ENCODE data around the gene PWWP2B.

The PWWP2B gene

DNA sequence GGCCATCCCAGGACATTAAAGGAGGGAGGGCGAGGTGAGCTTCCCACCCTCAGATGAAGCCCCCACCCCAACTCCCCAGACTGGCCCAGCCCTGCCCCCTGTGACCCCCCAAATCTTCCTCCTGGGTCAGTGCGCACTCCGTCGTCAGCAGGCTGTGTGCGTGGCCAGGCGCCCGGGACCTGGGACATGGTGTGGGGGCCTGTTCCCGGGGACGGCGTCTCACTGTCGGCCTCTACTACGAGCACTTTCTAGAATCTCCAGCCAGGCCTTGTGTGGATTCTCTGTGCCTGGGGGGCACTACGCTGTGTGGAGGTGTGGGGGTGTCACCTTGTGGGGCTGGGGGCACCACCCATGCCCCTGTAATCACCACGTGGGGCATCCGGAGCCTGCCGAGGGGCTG is 9.8 kb downstream of the PWWP2B start:
- no peaks in the 10 kb centered on the region for H3K4me1 ChIP-seq
- H3K36me3 ChIP-seq (replicated peaks) = peaks cover 23% of the 10 kb centered on the region
- in situ Hi-C loops (cut with MboI; ENCODE audit: low sequenced_read_pairs) = no loop called here

DNA sequence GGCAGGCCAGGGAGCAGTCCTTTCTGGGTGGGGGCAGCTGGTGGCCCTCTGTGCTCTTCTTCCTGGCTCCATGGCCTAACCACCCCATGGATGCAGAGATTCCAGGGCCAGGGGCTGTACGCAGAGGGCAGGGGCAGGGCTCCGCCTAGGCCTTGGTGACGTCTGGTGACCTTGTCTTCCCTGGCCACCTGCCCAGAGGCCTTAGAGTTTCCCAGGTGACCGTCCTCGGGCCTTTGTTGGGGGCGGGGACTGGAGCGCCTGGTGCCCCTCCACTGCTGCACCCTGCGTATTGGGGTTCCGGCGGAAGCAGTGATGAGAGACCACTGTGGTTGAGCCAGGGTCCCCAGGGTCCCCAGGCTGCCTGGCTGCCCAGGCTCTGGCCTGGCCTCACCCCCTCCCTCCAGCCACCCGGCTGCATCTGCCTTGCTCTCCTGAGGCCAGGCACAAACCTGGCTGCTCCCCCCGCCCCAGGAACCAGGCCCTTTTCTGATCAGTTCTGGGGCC is 10.3 kb downstream of the PWWP2B start:
- Histone ChIP-seq H3K4me3 (no peak overlapping the region), H3K9me3 (no peaks in the 10 kb centered on the region), H3K27me3 (ENCODE audit: low read depth) (no peaks in the 10 kb centered on the region), H3K36me3 (replicated peaks) (peaks cover 23% of the 10 kb centered on the region), H3K4me1 (no peaks in the 10 kb centered on the region)
- DNase-seq (ENCODE audit: low spot score in 2 of 2) = no peak
- in situ Hi-C loops (cut with MboI; ENCODE audit: low sequenced_read_pairs) = no loop called here

More for the DNA sequence above, 9.8 kb downstream of the PWWP2B start:
- Histone ChIP-seq H3K4me3 (no peak overlapping the region), H3K9me3 (no peaks in the 10 kb centered on the region), H3K27me3 (ENCODE audit: low read depth) (no peaks in the 10 kb centered on the region)
- DNase-seq (ENCODE audit: low spot score in 2 of 2) = no peak

GRCh38 chr10:132407846-132408278 is 10.9 kb downstream of the PWWP2B start:
- no peak overlapping the region for H3K4me3 ChIP-seq
- H3K27me3 ChIP-seq (ENCODE audit: low read depth) = no peaks in the 10 kb centered on the region
- H3K9me3 ChIP-seq = no peaks in the 10 kb centered on the region
- H3K4me1 ChIP-seq = no peaks in the 10 kb centered on the region
- in situ Hi-C loops (cut with MboI; ENCODE audit: low sequenced_read_pairs) = no loop called here
- H3K36me3 ChIP-seq (replicated peaks) = peaks cover 23% of the 10 kb centered on the region
- no peak for DNase-seq (ENCODE audit: low spot score in 2 of 2)

DNA sequence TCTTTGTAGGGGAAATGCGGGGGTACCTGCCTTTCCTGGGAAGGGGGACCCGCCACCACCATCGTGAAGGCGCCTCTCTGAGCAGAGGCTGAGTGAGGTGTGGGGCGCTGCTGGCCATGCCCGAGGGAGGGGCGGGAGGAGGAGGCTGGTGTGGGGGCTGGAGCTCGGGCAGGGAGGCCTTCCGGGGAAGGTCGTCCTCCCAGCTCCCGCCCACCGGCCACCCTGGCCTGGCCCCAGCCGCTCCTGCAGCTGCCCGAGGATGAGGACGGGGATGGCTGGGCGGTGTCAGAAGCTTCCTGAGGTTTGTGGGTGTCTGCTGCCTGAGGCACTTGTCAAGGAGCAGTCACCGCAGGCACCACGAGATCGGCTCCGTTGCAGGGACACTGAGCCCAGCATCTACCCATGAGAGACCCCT is 11.4 kb downstream of the PWWP2B start:
- H3K9me3 ChIP-seq = no peaks in the 10 kb centered on the region
- no peak overlapping the region for H3K4me3 ChIP-seq
- in situ Hi-C loops (cut with MboI; ENCODE audit: low sequenced_read_pairs) = no loop called here
- DNase-seq (ENCODE audit: low spot score in 2 of 2) = no peak
- no peaks in the 10 kb centered on the region; the same call in 1 of the 2 replicates for H3K4me1 ChIP-seq
- H3K27me3 ChIP-seq (ENCODE audit: low read depth) = no peaks in the 10 kb centered on the region
- H3K36me3 ChIP-seq (replicated peaks) = peaks cover 23% of the 10 kb centered on the region

- in situ Hi-C loops (cut with MboI; ENCODE audit: low sequenced_read_pairs) = no loop called here
- no peak for DNase-seq (ENCODE audit: low spot score in 2 of 2)
- H3K27me3 ChIP-seq (ENCODE audit: low read depth) = no peaks in the 10 kb centered on the region
- peaks cover 23% of the 10 kb centered on the region for H3K36me3 ChIP-seq (replicated peaks)
- no peaks in the 10 kb centered on the region for H3K9me3 ChIP-seq
- H3K4me1 ChIP-seq = no peaks in the 10 kb centered on the region; the same call in 1 of the 2 replicates
- H3K4me3 ChIP-seq = no peak overlapping the region
Observed at GRCh38 chr10:132408823-132409666, 12.0 kb downstream of the PWWP2B start.

GRCh38 chr10:132409667-132410028 is 12.6 kb downstream of the PWWP2B start:
- Histone ChIP-seq H3K36me3 (replicated peaks) (peaks cover 23% of the 10 kb centered on the region), H3K27me3 (ENCODE audit: low read depth) (no peaks in the 10 kb centered on the region), H3K9me3 (no peaks in the 10 kb centered on the region), H3K4me1 (no peaks in the 10 kb centered on the region; the same call in 1 of the 2 replicates), H3K4me3 (no peak overlapping the region)
- in situ Hi-C loops (cut with MboI; ENCODE audit: low sequenced_read_pairs) = no loop called here
- no peak for DNase-seq (ENCODE audit: low spot score in 2 of 2)

DNA sequence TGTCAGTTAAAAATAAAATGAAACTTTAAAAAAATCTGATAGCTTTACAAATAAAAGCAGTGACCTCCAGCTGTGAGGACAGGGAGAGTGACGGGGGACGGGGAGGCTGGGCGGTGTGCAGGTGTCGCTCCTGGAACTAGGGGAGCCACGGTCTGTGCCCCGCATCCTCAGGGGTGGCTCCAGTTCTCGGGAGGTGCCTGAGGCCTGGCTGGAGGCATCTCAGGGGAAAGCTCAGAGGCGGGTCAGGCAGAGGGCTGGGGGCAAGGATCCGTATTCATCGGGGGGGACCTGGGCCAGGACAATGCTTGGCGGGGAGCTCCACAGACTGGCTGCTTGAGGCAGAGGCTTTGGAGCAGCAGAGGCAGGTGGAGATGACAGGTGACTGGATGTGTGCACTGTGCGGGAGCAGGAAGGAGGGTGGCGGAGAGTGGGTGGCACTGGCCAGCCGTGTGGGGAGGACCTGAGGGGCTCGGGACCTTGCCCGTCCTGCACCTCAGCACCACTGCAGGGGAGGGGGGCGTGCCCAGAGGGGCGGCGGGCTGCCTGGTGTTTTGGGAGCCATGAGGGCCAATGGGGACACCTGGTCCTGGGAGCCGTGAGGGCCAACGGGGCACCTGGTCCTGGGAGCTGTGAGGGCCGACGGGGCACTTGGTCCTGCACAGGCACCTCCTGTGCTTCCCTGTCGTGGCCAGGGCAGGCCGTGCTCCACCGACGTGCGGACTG is 13.2 kb downstream of the PWWP2B start:
- Histone ChIP-seq H3K4me1 (no peaks in the 10 kb centered on the region; the same call in 1 of the 2 replicates), H3K9me3 (no peaks in the 10 kb centered on the region), H3K4me3 (no peak overlapping the region), H3K36me3 (replicated peaks) (peaks cover 20% of the 10 kb centered on the region), H3K27me3 (ENCODE audit: low read depth) (no peaks in the 10 kb centered on the region)
- DNase-seq (ENCODE audit: low spot score in 2 of 2) = no peak
- in situ Hi-C loops (cut with MboI; ENCODE audit: low sequenced_read_pairs) = no loop called here

GRCh38 chr10:132410779-132411532 is 14.0 kb downstream of the PWWP2B start:
- in situ Hi-C loops (cut with MboI; ENCODE audit: low sequenced_read_pairs) = no loop called here
- no peak overlapping the region for H3K4me3 ChIP-seq
- H3K9me3 ChIP-seq = no peaks in the 10 kb centered on the region
- H3K36me3 ChIP-seq (replicated peaks) = peaks cover 12% of the 10 kb centered on the region
- no peaks in the 10 kb centered on the region; the same call in 1 of the 2 replicates for H3K4me1 ChIP-seq
- no peaks in the 10 kb centered on the region for H3K27me3 ChIP-seq (ENCODE audit: low read depth)
- DNase-seq (ENCODE audit: low spot score in 2 of 2) = no peak

GRCh38 chr10:132411561-132412253 is 14.7 kb downstream of the PWWP2B start:
- in situ Hi-C loops (cut with MboI; ENCODE audit: low sequenced_read_pairs) = no loop called here
- Histone ChIP-seq H3K27me3 (ENCODE audit: low read depth) (no peaks in the 10 kb centered on the region), H3K4me1 (no peaks in the 10 kb centered on the region; the same call in 1 of the 2 replicates), H3K9me3 (no peaks in the 10 kb centered on the region), H3K4me3 (no peak overlapping the region), H3K36me3 (replicated peaks) (peaks cover 7% of the 10 kb centered on the region)
- no peak for DNase-seq (ENCODE audit: low spot score in 2 of 2)

- in situ Hi-C loops (cut with MboI; ENCODE audit: low sequenced_read_pairs) = no loop called here
- DNase-seq (ENCODE audit: low spot score in 2 of 2) = no peak
- no peaks in the 10 kb centered on the region; the same call in 1 of the 2 replicates for H3K4me1 ChIP-seq
- no peak overlapping the region for H3K4me3 ChIP-seq
- H3K36me3 ChIP-seq (replicated peaks) = no peaks in the 10 kb centered on the region; the same call in none of the 2 replicates
- no peaks in the 10 kb centered on the region for H3K27me3 ChIP-seq (ENCODE audit: low read depth)
- no peaks in the 10 kb centered on the region for H3K9me3 ChIP-seq
Observed at GRCh38 chr10:132412316-132413192, 15.6 kb downstream of the PWWP2B start.

- Histone ChIP-seq H3K9me3 (no peaks in the 10 kb centered on the region), H3K4me3 (no peak overlapping the region), H3K27me3 (ENCODE audit: low read depth) (no peaks in the 10 kb centered on the region), H3K4me1 (peaks cover 3% of the 10 kb centered on the region), H3K36me3 (replicated peaks) (no peaks in the 10 kb centered on the region)
- in situ Hi-C loops (cut with MboI; ENCODE audit: low sequenced_read_pairs) = no loop called here
- peak in 1 of 2 experiments; percentile 52 for DNase-seq (ENCODE audit: low spot score in 2 of 2)
Observed at GRCh38 chr10:132413226-132414205, 16.5 kb downstream of the PWWP2B start.
